ENCODE measurements around the gene PRR36. TPM values are rescaled to one million over a fixed set of nuclear protein-coding genes. Genes with fewer than 3 reads are reported as not detected.

Gene PRR36
- total RNA-seq, 2 donors from 2014 or later: 2.2 to 4.2 TPM

DNA sequence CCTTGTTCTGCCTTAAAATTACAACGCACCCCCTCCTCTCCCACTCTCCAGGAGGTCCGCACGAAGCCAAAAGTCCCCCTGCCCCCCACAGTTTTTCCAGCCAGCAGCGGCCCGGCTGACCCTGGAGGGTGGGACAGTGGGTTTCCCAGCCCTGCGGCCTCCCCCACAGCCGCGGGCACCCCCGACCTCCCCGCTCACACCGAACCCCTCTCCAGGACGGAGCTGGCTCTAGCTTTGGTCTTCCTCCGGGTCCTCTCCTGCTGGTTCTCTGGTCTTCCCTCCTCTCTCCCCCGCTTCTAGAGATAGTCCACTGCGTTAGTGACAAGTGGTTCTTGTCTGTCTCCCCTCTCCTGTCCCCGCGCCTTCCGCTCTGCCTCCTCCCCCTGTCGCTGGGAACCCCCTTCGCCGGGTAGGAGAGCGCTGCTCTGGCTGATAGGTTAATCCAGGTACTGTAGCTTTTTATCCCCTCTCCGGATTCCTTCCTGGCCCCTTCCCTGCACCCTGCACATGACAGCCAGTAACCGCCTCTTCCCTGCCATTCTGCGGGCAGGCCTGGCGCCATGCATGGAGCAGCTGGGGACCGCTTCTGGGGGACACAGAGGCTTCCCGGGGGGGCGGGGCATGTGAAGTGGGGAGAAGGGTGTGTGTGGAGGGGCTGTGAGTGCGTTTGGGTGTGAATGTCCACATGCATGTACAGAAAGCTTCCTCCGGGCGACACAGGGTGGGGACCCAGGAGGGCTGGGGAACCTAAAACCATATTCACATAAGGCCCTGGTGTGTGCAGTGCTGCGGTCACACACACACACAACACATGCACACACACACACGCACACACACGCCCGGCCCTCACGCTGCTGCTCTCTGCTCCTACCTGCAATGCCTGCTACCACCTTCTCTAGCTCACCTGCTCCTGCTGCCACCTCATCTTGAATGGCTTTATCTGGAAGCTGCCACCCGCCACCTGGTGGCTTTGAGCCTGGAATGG lies 17.2 kb downstream of the PRR36 start:
- 86% methylated on average over 38 of the region's 38 CpGs for WGBS
- Histone ChIP-seq H3K27me3 (replicated peaks; ENCODE audit: insufficient read depth) (no peaks in the 10 kb centered on the region), H3K27ac (no peak overlapping the region), H3K36me3 (no peaks in the 10 kb centered on the region), H3K9me3 (no peaks in the 10 kb centered on the region), H3K4me3 (no peak overlapping the region), H3K4me1 (replicated peaks) (no peaks in the 10 kb centered on the region)
- no peak for TF ChIP-seq POLR2AphosphoS5 (IDR thresholded peaks at IDR 0.05)
- no peak for TF ChIP-seq POLR2A (IDR thresholded peaks at IDR 0.05)
- TF ChIP-seq, protein P1, sequence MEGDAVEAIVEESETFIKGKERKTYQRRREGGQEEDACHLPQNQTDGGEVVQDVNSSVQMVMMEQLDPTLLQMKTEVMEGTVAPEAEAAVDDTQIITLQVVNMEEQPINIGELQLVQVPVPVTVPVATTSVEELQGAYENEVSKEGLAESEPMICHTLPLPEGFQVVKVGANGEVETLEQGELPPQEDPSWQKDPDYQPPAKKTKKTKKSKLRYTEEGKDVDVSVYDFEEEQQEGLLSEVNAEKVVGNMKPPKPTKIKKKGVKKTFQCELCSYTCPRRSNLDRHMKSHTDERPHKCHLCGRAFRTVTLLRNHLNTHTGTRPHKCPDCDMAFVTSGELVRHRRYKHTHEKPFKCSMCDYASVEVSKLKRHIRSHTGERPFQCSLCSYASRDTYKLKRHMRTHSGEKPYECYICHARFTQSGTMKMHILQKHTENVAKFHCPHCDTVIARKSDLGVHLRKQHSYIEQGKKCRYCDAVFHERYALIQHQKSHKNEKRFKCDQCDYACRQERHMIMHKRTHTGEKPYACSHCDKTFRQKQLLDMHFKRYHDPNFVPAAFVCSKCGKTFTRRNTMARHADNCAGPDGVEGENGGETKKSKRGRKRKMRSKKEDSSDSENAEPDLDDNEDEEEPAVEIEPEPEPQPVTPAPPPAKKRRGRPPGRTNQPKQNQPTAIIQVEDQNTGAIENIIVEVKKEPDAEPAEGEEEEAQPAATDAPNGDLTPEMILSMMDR (IDR thresholded peaks at IDR 0.05): no peak
- intact Hi-C loops (cut with DNase I): loop anchor here (10.0 kb wide), 1 partner anchor 398 kb away; no protein-coding TSS in a partner anchor
- no peak for DNase-seq (ENCODE audit: low spot score)

DNA sequence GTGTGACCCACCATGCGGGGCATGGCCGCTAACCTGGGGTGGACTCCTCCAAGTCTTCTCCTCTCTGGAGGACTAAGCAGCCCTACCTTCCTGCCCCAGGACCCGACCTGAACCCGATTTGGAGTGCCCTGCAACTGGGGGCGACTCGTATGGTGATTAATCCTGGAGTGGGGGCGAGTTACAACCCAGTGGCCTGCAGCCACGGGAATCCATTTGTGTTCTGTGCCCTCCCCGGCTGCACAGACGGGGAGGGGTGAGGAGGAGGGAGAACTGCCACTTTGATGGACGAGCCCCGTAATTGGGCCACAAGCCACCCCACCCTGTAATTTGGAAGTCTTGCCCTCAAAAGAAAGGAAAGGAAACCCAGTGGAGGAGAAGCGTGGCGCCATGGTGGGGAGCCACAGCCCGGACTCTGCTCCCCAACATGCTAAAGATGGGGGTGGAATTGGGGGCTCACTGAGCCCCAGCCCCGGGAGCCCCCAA lies 18.0 kb downstream of the PRR36 start:
- Histone ChIP-seq H3K27ac (no peak overlapping the region), H3K27me3 (replicated peaks; ENCODE audit: insufficient read depth) (no peaks in the 10 kb centered on the region), H3K36me3 (no peaks in the 10 kb centered on the region), H3K9me3 (no peaks in the 10 kb centered on the region), H3K4me1 (replicated peaks) (no peaks in the 10 kb centered on the region), H3K4me3 (no peak overlapping the region)
- intact Hi-C loops (cut with DNase I): loop anchor here (10.0 kb wide), 1 partner anchor 399 kb away; no protein-coding TSS in a partner anchor
- no peak for DNase-seq (ENCODE audit: low spot score)
- 90% methylated on average over 16 of the region's 16 CpGs for WGBS
- no peak for TF ChIP-seq POLR2AphosphoS5 (IDR thresholded peaks at IDR 0.05)
- TF ChIP-seq, protein P1 (IDR thresholded peaks at IDR 0.05): no peak
- no peak for TF ChIP-seq POLR2A (IDR thresholded peaks at IDR 0.05)

DNA sequence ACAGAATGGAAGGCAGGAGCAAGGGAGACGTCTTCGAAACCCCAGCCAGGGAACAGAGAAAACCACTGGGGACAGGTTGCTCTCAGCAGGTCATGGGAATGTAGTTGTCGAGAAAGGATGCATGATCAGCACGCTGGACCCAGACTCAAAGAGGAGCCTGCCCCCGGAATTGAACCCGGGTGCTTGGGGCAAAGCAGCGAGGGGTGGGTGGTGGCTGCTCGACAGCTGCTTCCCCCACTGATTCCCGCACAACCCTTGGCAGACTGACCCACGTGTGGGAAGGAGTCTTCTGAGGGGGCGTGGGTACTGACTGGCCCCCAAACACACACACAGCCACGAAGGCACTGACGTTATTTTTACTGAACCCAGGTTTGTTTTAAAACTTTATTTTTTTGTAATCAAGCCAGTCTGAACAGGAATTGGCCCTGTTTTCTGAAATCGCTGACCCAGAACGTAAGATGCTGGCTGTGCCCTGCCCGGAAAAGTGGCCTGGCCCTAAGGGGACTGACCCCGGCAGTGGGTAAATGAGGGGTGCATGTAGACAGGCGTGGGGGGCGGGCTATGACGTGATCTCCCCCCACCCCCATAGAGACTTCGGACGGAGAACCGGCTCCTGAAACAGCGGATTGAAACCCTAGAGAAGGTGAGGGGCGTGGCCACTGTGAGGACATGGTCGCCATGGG lies 18.6 kb downstream of the PRR36 start:
- Histone ChIP-seq H3K9me3 (no peaks in the 10 kb centered on the region), H3K27me3 (replicated peaks; ENCODE audit: insufficient read depth) (no peaks in the 10 kb centered on the region), H3K36me3 (no peaks in the 10 kb centered on the region), H3K4me3 (no peak overlapping the region), H3K27ac (no peak overlapping the region), H3K4me1 (replicated peaks) (no peaks in the 10 kb centered on the region)
- WGBS: 89% methylated on average over 26 of the region's 26 CpGs
- TF ChIP-seq, protein P1 (IDR thresholded peaks at IDR 0.05): no peak
- TF ChIP-seq POLR2AphosphoS5 (IDR thresholded peaks at IDR 0.05): no peak
- no peak for TF ChIP-seq POLR2A (IDR thresholded peaks at IDR 0.05)
- DNase-seq (ENCODE audit: low spot score): no peak
- intact Hi-C loops (cut with DNase I): loop anchor here (10.0 kb wide), 1 partner anchor 399 kb away; no protein-coding TSS in a partner anchor

DNA sequence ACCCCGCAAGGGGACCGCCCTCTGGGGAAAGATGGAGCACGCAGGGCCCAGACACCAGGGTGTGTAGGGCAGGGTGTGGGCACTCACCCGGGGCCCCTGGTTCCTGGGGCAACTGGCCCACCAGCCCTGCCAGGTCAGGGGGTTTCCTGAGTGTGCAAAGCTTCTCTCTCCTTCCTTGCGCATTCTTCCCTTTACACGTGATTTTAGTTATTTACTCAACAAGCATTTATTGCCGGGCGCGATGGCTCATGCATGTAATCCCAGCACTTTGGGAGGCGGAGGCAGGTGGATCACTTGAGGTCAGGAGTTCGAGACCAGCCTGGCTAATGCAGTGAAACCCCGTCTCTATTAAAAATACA lies 20.4 kb downstream of the PRR36 start:
- no peaks in the 10 kb centered on the region for H3K4me1 ChIP-seq (replicated peaks)
- WGBS: 56% methylated on average over 12 of the region's 12 CpGs
- intact Hi-C loops (cut with DNase I): loop anchor here (10.0 kb wide), 1 partner anchor 401 kb away; no protein-coding TSS in a partner anchor

More for the DNA sequence above, 20.4 kb downstream of the PRR36 start:
- Histone ChIP-seq H3K4me3 (no peak overlapping the region), H3K27me3 (replicated peaks; ENCODE audit: insufficient read depth) (no peaks in the 10 kb centered on the region), H3K27ac (no peak overlapping the region), H3K36me3 (no peaks in the 10 kb centered on the region), H3K9me3 (no peaks in the 10 kb centered on the region)
- DNase-seq (ENCODE audit: low spot score): no peak
- TF ChIP-seq POLR2A (IDR thresholded peaks at IDR 0.05) (no peak), POLR2AphosphoS5 (IDR thresholded peaks at IDR 0.05) (no peak)
- TF ChIP-seq, protein P1 (IDR thresholded peaks at IDR 0.05): no peak

All from prostate gland (tissue), 2 donors.